GM21737 (cell line): ENCODE results near the gene ST3GAL3.

ENCODE experiments used
- ATAC-seq: cut with Tn5 transposase; IDR thresholded peaks from one replicate; pipeline ENCODE4 v1.9.1; 2021; ENCODE audit warnings: mild to moderate bottlenecking, moderate library complexity; ENCODE audit not compliant: unreplicated experiment

Gene ST3GAL3

DNA sequence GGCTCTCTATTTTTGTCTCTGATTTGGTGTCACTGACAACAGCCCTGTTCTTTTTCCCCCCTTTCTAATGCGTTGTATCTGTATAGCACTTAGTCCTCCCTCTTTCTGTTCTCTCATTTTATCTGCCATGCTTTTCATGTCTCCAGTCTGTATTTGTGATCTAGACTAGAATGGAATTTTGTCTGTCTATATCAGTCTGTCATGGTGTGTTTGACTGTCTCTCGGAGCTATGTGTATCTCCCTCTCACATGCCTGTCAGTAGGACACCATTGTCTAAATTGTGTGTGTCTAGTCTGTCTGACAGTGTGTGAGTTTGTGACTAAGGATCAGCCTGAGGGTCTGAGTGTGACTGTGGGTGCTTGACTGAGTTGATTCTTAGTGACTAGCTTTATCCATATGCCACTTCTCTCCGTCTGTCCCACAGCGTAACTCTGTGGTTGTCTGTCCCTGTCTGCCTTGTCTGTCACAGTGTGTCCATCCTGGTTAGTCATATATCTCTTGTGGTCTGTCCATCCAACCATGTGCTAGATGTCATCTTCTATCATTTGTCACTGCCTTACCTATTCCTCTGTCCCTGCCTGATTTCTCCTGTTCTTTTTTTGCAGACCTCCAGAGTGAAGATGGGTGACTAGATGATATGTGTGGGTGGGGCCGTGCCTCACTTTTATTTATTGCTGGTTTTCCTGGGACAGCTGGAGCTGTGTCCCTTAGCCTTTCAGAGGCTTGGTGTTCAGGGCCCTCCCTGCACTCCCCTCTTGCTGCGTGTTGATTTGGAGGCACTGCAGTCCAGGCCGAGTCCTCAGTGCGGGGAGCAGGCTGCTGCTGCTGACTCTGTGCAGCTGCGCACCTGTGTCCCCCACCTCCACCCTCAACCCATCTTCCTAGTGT, 270.3 kb downstream of the ST3GAL3 start:
- no peak for ATAC-seq

DNA sequence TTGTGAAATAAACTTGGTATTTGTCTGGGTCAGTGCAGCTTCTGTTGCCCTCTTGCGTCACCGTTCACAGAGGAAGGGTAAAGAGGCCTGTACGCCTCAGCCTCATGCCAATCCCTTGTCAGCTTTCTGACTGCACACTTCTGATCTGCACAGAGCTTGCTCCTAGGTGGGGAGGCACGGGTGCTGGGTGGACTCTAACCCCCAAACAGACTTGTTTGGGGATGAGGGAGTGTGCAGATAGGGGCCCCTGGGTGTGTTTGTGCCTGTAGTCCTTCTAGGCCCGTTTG, 270.9 kb downstream of the ST3GAL3 start:
- ATAC-seq = no peak

DNA sequence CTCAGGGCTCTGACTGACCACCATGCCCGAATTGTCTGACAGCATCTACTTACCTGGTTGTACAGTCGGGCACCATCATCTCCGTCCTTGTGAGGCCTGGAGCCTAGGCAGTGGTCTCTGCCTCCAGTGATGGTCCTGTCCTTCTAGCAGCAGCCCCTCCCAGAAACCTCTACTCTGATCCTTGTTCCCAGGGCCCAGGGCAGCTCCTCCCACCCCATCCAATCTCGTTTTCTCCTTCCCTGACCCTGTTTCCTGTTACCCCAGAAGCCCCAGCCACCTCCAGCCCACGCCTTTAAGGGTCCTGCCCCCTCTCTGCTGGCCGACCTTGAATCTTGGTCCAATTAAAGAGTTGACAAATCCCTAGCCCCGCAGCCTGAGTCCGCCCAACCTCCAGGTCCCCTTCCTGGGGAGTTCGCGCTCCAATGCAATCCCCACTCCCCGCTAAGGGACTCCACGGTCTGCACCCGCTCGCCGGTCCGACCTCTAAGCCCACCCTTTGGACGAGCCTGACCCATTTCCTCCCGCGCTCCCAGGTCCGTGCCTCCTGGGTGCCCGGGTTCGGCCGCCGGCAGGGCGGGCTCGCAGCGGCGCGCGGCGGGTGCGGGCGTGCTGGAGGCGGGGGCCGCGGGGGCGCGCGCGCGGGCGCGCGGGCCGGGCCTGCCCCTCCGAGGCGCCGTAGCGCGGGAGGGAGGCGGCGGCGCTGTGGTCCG, 271.4 kb downstream of the ST3GAL3 start, which contains the start of gene B4GALT2:
Gene B4GALT2, plus strand, starts transcription at position 660 of the 710 bp plus-strand sequence. CDS start 1,951 bp downstream, outside the sequence.
- ATAC-seq = no peak

DNA sequence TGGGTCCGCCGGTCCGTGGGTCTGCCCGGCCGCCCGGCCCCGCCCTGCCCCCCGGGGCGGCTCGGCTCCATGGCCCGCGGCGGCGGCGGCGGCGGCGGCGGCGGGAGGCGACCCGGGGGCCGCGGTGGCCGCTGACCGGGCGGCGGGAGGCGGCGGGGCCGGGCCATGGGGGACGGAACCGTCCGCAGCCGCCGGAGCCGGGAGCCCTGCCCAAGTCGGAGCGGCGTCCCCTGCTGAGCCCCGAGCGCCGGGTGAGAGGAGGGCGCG, 271.9 kb downstream of the ST3GAL3 start:
- no peak for ATAC-seq

DNA sequence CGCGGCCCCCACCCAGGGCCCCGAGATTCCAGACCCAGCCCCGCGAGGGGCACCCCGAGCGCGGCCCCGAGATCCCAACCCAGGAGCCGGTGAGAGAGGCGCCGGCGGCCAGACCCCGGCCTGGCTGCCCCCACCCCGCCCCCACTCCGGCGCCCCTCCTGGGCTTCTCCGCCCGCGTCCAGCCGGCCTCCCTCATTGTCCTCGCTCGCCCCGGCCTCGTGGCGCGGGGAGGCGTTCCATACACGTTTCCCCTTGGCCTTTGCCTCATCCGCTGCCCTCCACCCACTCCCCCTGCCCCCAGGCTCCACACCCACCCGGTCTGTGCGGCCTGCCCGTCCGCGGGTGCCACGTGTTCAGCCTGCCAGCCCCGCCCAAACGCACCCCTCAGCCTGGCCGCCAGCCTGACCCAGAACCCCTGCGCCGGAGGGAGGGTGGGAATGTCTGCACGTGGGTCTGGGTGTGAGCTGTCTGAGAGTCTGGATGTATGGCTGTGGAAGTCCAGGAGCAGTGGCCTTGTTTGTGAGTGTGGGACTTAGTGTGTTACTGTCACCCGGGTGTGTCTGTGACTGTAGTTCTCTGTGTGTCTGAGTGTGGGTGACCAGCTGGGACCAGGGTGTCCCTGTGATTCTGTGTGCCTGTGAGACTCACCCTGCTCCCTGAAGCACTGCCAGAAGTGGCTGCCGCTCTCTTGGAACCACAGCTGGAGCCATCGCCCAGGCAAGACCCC, 272.4 kb downstream of the ST3GAL3 start:
- ATAC-seq = no peak

DNA sequence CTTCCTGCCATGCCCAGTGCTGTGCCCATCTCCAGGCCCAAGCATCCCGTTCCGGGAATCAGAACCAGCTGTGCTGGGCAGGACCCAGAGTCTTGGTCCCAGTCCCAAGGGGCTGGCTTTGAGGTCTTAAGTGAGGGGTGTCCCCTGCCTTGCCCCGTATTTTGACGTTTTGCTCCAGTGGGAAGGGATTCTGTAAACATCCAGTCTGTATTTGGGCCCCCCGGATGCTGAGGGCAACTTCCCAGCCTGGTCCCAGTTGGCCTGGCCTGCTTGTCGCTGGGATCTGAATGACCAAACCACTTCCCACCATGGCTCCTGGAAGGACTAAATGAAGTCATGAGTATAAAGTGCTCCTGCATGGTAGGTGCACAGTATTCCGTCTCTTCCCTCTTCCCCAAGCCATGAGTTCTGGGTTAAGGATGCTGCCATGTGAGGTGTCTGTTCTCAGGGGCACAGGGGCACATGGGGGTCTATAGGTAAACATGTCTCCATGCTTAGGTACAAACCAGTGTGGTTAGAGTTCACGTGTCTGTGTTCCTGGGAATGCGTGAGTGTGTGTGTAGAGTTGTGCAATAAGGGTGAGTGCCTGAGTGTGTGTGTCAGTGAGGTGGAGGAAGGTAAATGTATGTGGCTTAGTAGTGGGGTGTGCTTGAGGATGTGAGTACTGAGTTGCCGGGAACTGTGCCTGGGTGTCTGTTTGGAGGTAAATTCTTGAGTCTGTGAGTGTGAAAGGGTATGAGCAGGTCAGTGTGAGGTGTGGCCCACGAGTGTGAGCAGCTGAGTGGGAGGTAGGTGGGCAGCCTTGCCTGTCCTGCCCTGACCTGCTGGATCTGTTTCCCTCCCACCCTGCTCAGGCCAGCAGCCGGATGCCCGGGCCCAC, 273.2 kb downstream of the ST3GAL3 start:
- no peak for ATAC-seq
